ENCODE measurements around the gene ZNF550. TPM values are rescaled to one million over a fixed set of nuclear protein-coding genes. Genes with fewer than 3 reads are reported as not detected.
"Not testable (repeated sequence)": the region's sequence is repeated elsewhere in the genome, so short reads cannot be mapped to it uniquely, and the experiment has no call there.

ZNF550 gene
- total RNA-seq, 1 donor from 2014 or later = 5.3 TPM

DNA sequence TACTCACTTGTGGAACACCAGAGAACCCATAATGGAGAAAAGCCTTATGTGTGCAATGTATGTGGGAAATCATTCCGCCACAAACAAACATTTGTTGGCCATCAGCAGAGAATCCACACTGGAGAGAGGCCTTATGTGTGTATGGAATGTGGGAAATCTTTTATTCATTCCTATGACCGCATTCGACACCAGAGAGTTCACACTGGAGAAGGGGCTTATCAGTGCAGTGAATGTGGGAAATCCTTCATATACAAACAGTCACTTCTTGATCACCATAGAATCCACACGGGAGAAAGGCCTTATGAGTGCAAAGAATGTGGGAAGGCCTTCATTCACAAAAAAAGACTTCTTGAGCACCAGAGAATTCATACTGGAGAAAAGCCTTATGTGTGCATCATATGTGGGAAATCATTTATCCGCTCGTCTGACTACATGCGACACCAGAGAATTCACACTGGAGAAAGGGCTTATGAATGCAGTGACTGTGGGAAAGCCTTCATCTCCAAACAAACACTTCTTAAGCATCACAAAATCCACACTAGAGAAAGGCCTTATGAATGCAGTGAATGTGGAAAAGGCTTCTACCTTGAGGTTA, 21.6 kb downstream of the ZNF550 start:
- DNase-seq (ENCODE audit: low read depth, low spot score) = no peak

DNA sequence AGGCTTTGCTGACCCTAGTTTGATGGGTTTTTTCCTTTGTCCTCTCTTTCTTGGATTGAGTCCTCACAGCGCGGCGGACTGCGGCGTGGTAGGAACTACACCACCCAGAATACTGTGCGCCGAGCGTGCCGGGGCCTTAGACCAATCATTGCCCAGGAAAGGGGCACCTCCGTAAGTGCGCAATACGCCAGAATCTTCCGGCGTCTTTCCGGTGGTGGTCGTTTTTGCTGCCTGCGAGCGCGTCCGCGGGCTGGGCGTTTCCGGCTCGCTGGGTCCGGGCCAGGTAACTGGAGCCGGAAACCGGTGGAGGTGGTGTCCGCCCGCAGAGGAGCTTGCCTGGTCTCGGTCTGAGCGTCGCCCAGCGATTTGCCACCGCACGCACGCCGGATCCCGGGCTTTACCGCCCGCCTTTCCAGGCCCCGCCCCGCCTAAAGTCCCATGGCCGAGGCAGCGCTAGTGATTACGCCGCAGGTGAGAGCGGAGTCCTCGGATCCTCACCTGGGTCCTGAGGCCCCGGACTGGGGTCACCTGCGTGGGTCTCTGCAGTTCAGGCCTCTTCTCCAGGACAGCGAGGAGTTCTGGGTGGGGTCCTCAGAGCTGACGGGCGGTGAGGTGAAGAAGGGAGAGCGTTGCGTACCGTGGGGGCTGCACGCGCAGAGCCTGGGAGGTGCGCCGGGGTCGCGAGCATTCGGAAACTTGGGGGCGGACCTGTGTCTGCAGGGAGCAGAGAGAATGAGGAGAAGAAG, 32.4 kb downstream of the ZNF550 start, which contains the start of gene ZNF549:
ZNF549 (plus strand) TSS at position 221 of the 746 bp plus-strand sequence; CDS start at position 439, 218 bp downstream.
- peak; percentile 43 for DNase-seq (ENCODE audit: low read depth, low spot score)

DNA sequence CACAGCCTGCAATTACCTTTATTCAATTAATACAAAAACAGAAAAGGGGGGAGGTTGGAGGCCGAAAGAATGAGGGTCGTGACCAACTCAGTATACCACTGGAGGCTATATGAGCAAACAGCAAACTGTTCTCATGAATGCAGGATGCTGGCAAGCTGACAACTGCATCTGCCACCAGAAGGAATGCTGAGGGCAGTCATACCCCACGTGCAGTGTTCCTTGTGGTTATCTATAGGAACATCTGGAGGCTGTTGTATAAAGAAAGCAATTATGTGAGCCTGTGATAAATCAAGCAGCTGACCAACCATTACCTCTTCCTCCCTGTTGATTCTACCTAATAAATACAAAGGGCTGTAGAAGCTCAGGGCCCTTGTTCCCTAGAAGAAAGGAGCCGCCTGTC, 41.6 kb downstream of the ZNF550 start:
- DNase-seq (ENCODE audit: low read depth, low spot score) = not testable (repeated sequence)

DNA sequence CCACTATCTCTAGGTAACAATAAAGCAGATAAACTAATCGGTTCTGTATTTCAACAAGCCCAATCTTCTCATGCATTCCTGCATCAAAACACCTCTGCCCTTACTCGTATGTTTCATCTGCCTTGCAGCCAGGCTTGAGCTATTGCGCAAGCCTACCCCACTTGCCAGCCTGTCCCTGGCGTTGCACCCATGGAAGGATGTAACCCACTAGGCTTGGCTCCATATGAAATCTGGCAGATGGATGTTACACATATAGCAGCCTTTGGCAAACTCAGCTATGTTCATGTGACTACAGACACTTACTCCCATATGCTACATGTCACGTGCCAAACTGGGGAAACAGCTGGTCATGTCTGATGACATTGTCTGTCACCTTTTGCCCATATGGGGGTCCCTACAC, 44.4 kb downstream of the ZNF550 start:
- no peak for DNase-seq (ENCODE audit: low read depth, low spot score)

DNA sequence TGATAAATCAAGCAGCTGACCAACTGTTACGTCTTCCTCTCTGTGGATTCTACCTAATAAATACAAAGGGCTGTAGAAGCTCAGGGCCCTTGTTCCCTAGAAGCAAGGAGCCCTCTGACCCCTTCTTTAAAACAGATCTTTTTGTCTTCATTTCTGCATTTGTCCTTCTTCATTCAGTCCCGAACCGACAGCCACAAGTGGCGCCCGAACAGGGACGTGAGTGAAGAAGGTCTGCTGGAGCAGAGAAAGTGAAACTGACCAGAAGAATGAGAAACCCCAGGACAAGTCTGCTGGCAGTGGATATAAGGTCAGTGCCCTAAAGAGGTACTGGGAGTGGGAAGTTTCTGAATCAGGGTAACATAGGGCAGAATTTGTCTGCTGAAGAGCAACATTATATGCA, 46.8 kb downstream of the ZNF550 start:
- DNase-seq (ENCODE audit: low read depth, low spot score) = no peak

DNA sequence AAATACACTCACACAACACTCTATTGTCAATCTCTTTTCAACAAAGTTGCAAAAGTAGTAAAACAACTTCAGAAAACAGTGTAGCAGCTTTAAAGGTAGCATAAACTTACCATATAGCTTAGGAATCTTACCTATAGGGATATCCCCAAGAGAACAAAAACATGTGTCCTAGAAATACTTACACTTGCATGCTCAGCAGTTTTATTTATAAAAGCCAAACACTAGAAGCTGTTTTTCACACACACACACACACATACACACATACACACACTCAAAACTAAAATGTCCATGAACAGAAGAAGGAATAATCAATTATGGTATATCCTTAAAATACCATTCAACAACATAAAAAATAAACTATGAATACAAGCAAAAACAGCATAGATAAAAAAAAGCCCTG, 48.2 kb downstream of the ZNF550 start:
- DNase-seq (ENCODE audit: low read depth, low spot score) = no peak

DNA sequence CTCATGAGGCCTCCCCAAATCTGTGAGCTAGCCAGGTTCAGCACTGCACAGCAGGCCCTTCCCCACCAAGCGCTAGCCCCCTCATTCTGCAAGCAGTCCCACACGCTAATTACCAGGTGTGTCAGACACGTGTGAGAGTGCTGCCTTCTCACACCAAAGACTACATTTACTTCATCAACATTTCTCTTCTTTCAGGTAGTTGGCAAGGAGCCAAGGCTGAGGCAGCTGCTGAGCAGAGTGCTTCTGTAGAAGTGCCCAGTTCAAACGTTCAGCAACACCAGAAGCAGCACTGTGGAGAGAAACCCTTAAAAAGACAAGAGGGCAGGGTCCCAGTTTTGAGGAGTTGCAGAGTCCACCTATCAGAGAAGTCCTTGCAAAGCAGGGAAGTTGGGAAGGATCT, 53.5 kb downstream of the ZNF550 start:
- DNase-seq (ENCODE audit: low read depth, low spot score) = no peak

DNA sequence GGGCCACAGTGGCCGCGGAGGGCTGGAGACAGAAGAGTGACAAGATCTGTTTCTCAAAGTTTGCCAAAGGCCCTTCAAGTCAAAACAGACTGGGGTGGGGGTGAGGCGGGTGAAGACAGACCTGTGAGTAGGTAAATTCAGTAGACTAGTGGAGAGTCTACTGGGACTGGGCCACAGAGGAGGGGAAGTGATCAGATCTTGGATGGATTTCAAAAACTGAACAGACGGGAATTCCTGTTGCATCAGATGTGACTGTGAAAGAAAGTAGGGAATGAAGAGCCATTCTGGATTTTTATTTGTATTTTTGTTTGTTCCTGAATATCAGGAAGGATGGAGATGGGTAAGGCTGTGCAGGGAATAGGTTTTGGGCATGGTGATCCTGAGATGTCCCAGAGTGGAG, 59.3 kb downstream of the ZNF550 start:
- DNase-seq (ENCODE audit: low read depth, low spot score) = not testable (repeated sequence)

DNA sequence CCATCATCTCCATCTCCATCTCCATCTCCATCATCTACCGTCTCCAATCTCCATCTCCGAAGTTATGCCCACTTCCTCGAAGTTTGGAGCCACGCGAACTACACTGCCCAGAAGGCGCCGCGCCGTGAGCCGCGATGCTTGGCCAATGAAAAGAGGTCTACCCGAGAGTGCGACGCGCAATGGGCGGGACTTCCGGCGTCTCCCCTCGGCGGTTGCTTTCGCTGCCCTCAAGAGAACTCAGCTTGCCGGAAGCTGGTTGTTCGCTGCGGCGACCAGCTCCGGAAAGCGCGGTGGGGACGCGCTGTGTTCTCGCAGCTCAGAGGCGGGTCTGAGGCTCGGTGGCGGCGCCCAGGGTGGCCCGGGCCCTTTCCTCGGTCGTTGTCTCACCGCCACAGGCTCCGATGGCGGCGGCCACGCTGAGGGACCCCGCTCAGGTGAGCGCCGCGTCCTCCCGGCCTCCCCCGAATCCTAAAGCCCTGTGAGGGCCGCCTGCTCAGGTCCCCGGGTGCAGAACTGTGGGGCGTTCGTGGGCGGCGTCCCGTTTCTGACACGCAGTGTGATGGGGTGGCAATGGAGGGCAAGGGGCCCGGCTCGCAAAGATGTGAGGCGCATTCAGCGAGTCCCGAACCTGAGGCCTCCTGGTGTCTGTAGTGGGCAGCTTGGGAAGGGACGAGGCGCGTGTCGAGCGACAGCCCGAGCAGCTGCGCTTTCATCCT, 59.8 kb downstream of the ZNF550 start, which contains the start of gene ZNF773:
ZNF773 (plus strand) TSS at position 259 of the 716 bp plus-strand sequence; CDS start at position 402, 143 bp downstream.
- peak; percentile 84 for DNase-seq (ENCODE audit: low read depth, low spot score)

DNA sequence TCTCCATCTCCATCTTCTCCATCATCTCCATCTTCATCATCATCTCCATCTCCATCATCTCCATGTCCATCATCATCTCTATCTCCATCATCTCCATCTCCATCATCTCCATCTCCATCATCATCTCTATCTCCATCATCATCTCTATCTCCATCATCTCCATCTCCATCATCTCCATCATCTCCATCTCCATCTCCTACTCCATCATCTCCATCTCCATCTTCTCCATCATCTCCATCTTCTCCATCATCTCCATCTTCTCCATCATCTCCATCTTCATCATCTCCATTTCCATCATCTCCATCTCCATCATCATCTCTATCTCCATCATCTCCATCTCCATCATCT, 60.4 kb downstream of the ZNF550 start:
- not testable (repeated sequence) for DNase-seq (ENCODE audit: low read depth, low spot score)

DNA sequence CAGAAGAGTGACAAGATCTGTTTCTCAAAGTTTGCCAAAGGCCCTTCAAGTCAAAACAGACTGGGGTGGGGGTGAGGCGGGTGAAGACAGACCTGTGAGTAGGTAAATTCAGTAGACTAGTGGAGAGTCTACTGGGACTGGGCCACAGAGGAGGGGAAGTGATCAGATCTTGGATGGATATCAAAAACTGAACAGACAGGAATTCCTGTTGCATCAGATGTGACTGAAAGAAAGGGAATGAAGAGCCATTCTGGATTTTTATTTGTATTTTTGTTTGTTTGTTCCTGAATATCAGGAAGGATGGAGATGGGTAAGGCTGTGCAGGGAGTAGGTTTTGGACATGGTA, 71.4 kb downstream of the ZNF550 start:
- DNase-seq (ENCODE audit: low read depth, low spot score) = not testable (repeated sequence)

DNA sequence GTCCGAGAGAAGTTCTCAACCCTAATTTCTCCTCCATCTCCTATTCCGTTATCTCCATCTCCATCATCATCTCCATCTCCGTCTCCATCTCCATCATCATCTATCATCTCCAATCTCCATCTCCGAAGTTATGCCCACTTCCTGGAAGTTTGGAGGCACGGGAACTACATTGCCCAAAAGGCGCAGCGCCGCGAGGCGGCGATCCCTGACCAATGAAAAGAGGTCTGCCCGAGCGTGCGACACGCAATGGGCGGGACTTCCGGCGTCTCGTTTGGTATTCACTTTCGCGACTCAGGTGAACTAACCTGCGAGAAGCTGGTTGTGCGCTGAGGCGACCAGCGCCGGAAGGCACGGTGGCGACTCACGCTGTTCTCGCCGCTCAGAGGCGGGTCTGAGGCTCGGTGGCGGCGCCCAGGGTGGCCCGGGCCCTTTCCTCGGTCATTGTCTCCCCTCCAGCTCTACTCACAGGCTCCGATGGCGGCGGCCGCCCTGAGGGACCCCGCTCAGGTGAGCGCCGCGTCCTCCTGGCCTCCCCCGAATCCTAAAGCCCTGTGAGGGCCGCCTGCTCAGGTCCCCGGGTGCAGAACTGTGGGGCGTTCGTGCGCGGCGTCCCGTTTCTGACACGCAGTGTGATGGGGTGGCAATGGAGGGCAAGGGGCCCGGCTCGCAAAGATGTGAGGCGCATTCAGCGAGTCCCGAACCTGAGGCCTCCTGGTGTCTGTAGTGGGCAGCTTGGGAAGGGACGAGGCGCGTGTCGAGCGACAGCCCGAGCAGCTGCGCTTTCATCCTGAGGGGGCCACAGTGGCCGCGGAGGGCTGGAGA, 72.0 kb downstream of the ZNF550 start, which contains the start of gene ZNF419:
ZNF419 (plus strand) TSS at position 274 of the 822 bp plus-strand sequence; CDS start at position 475, 201 bp downstream.
- DNase-seq (ENCODE audit: low read depth, low spot score) = peak; percentile 47

Other genes with a start within 250 kb of the ZNF550 start
- gene ZNF543, start 239.4 kb downstream of the ZNF550 start, total RNA-seq = 9.6 and 10.7 TPM in 2 replicates
- 9.5 and 11.0 TPM in 2 replicates for gene ZNF304, start 208.6 kb downstream of the ZNF550 start, total RNA-seq
- 8.8 and 10.2 TPM in 2 replicates for gene TRAPPC2B, start 196.3 kb downstream of the ZNF550 start, total RNA-seq
- 2.0 and 2.9 TPM in 2 replicates for gene ZNF547, start 196.3 kb downstream of the ZNF550 start, total RNA-seq
- 14.2 and 16.6 TPM in 2 replicates for gene ZNF548, start 170.0 kb downstream of the ZNF550 start, total RNA-seq
- gene ZNF17, start 148.7 kb downstream of the ZNF550 start, total RNA-seq = 10.0 and 10.1 TPM in 2 replicates
- 12.2 and 14.9 TPM in 2 replicates for gene ZNF749, start 124.5 kb downstream of the ZNF550 start, total RNA-seq
- gene VN1R1, start 102.7 kb downstream of the ZNF550 start, total RNA-seq = 0.20 and 0.35 TPM in 2 replicates
- 14.1 and 25.7 TPM in 2 replicates for gene ZNF772, start 82.3 kb downstream of the ZNF550 start, total RNA-seq
- 8.6 and 13.6 TPM in 2 replicates for gene ZNF419, start 72.1 kb downstream of the ZNF550 start, total RNA-seq
- 10.2 and 10.6 TPM in 2 replicates for gene ZNF773, start 59.9 kb downstream of the ZNF550 start, total RNA-seq
- gene ZNF549, start 32.5 kb downstream of the ZNF550 start, total RNA-seq = 4.2 and 5.6 TPM in 2 replicates
- 4.4 and 5.4 TPM in 2 replicates for gene ZNF416, start 19.0 kb upstream of the ZNF550 start, total RNA-seq
- gene ZIK1, start 24.3 kb upstream of the ZNF550 start, total RNA-seq = 2.8 and 6.5 TPM in 2 replicates
- 5.0 and 5.7 TPM in 2 replicates for gene ZNF530, start 40.0 kb upstream of the ZNF550 start, total RNA-seq
- 15.4 and 19.0 TPM in 2 replicates for gene ZNF134, start 54.4 kb upstream of the ZNF550 start, total RNA-seq
- gene ZNF211, start 73.3 kb upstream of the ZNF550 start, total RNA-seq = 7.1 and 13.5 TPM in 2 replicates
- gene ZSCAN4, start 109.1 kb upstream of the ZNF550 start, total RNA-seq = not detected in 2 replicates
- gene ZNF551, start 122.1 kb upstream of the ZNF550 start, total RNA-seq = 8.7 and 9.8 TPM in 2 replicates
- 0.92 and 6.0 TPM in 2 replicates for gene ZNF154, start 149.3 kb upstream of the ZNF550 start, total RNA-seq
- gene ZNF671, start 167.8 kb upstream of the ZNF550 start, total RNA-seq = 4.7 and 9.3 TPM in 2 replicates
- 13.2 and 13.4 TPM in 2 replicates for gene ZNF776, start 187.0 kb upstream of the ZNF550 start, total RNA-seq
- gene ZNF586, start 209.8 kb upstream of the ZNF550 start, total RNA-seq = 10.3 and 17.6 TPM in 2 replicates

Measured in pulmonary artery endothelial cell (primary cell).